Endothelial cell (in vitro differentiated cells): ENCODE results near the gene NUDT3. TPM values are rescaled to one million over a fixed set of nuclear protein-coding genes. Genes with fewer than 3 reads are reported as not detected.
A peak's percentile ranks its signal among the peaks of the same experiment; 100 is the strongest.
"Not testable (repeated sequence)": the region's sequence is repeated elsewhere in the genome, so short reads cannot be mapped to it uniquely, and the experiment has no call there.

Source experiments
- DNase-seq: peaks from one replicate; pipeline ENCODE4 v3.0.0; 2021; ENCODE audit warnings: low spot score
- H3K27ac Mint-ChIP-seq: one replicate; pipeline ENCODE4 v1.8.0; 2021; ENCODE audit warnings: mixed read lengths, inconsistent platforms; ENCODE audit not compliant: unreplicated experiment
- H3K27me3 Mint-ChIP-seq: one replicate; pipeline ENCODE4 v1.8.0; 2021; ENCODE audit warnings: mild to moderate bottlenecking, moderate library complexity, mixed read lengths, inconsistent platforms; ENCODE audit not compliant: unreplicated experiment
- H3K36me3 Mint-ChIP-seq: one replicate; pipeline ENCODE4 v1.8.0; 2021; ENCODE audit warnings: mild to moderate bottlenecking, low read depth, mixed read lengths, inconsistent platforms; ENCODE audit not compliant: unreplicated experiment
- H3K4me1 Mint-ChIP-seq: one replicate; pipeline ENCODE4 v1.8.0; 2021; ENCODE audit warnings: mild to moderate bottlenecking, mixed read lengths, inconsistent platforms; ENCODE audit not compliant: unreplicated experiment
- H3K4me3 Mint-ChIP-seq: one replicate; pipeline ENCODE4 v1.8.0; 2021; ENCODE audit warnings: mild to moderate bottlenecking, mixed read lengths, inconsistent platforms; ENCODE audit not compliant: unreplicated experiment
- H3K9me3 Mint-ChIP-seq: one replicate; pipeline ENCODE4 v1.8.0; 2021; ENCODE audit warnings: mixed read lengths, inconsistent platforms; ENCODE audit not compliant: unreplicated experiment
- total RNA-seq: library from RNA; stranded (reverse); fragmentation: NEBNext Ultra II Directional; extraction: Animal tissue kit (Norgen Biotek cat#: 25700); gene quantifications from one replicate; pipeline ENCODE4 v1.2.1, GENCODE V29; 2021; ENCODE audit not compliant: unreplicated experiment
- TF ChIP-seq, protein P1 (sequence below): fragments of 200-600 bp; sonication (generic); IDR thresholded peaks from one replicate; pipeline ENCODE4 v1.5.0; 2021; ENCODE audit warnings: antibody characterized with exemption; ENCODE audit not compliant: unreplicated experiment

NUDT3 gene
- total RNA-seq, 1 donor from 2014 or later, result 52.0 TPM

- H3K4me1 Mint-ChIP-seq, result peaks cover 2% of the 10 kb centered on the region
- no peak overlapping the region for H3K4me3 Mint-ChIP-seq
- peak overlapping the region; percentile 18 for H3K27ac Mint-ChIP-seq
- H3K36me3 Mint-ChIP-seq, result peaks cover 28% of the 10 kb centered on the region
- peak; percentile 9 for DNase-seq
- TF ChIP-seq, protein P1, sequence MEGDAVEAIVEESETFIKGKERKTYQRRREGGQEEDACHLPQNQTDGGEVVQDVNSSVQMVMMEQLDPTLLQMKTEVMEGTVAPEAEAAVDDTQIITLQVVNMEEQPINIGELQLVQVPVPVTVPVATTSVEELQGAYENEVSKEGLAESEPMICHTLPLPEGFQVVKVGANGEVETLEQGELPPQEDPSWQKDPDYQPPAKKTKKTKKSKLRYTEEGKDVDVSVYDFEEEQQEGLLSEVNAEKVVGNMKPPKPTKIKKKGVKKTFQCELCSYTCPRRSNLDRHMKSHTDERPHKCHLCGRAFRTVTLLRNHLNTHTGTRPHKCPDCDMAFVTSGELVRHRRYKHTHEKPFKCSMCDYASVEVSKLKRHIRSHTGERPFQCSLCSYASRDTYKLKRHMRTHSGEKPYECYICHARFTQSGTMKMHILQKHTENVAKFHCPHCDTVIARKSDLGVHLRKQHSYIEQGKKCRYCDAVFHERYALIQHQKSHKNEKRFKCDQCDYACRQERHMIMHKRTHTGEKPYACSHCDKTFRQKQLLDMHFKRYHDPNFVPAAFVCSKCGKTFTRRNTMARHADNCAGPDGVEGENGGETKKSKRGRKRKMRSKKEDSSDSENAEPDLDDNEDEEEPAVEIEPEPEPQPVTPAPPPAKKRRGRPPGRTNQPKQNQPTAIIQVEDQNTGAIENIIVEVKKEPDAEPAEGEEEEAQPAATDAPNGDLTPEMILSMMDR, result peak; percentile 27
- H3K9me3 Mint-ChIP-seq, result no peaks in the 10 kb centered on the region
- H3K27me3 Mint-ChIP-seq, result no peaks in the 10 kb centered on the region
These were observed 22.8 kb upstream of the NUDT3 start for GRCh38 chr6:34414999-34415858.

- DNase-seq, result no peak
- no peaks in the 10 kb centered on the region for H3K9me3 Mint-ChIP-seq
- TF ChIP-seq, protein P1, result no peak
- peaks cover 15% of the 10 kb centered on the region for H3K36me3 Mint-ChIP-seq
- peaks cover 2% of the 10 kb centered on the region for H3K4me1 Mint-ChIP-seq
- H3K27ac Mint-ChIP-seq, result no peak overlapping the region
- no peaks in the 10 kb centered on the region for H3K27me3 Mint-ChIP-seq
- H3K4me3 Mint-ChIP-seq, result peak overlapping the region; percentile 28
These were observed 20.3 kb upstream of the NUDT3 start for GRCh38 chr6:34412643-34413214.

DNA sequence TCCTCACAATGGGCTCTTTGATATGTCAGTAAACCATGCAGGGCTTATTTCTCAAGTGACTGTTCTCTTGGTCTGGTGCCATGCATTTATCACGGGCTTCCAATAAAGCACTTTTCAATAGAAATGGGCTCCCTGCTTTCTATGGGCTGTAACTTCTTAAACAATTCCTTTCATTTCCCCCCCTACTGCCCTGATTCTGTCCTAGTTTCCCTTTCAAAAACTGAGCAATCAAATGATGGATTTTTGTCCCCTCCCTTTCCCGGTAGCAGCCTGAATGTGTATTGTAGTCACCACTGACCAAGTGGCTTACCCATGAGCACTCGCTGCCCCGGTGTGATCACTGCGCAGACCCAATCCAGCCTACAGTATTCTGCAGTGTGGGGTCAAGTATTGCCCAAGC is 19.5 kb upstream of the NUDT3 start:
- H3K36me3 Mint-ChIP-seq, result peaks cover 9% of the 10 kb centered on the region
- H3K4me3 Mint-ChIP-seq, result no peak overlapping the region
- H3K9me3 Mint-ChIP-seq, result no peaks in the 10 kb centered on the region
- DNase-seq, result no peak
- TF ChIP-seq, protein P1, result no peak
- peaks cover 2% of the 10 kb centered on the region for H3K4me1 Mint-ChIP-seq
- no peaks in the 10 kb centered on the region for H3K27me3 Mint-ChIP-seq
- H3K27ac Mint-ChIP-seq, result no peak overlapping the region

GRCh38 chr6:34407915-34408314 is 15.4 kb upstream of the NUDT3 start:
- not testable (repeated sequence) for H3K36me3 Mint-ChIP-seq, H3K27me3 Mint-ChIP-seq, H3K27ac Mint-ChIP-seq, H3K9me3 Mint-ChIP-seq, H3K4me1 Mint-ChIP-seq, H3K4me3 Mint-ChIP-seq, DNase-seq

GRCh38 chr6:34396518-34396917 is 4.0 kb upstream of the NUDT3 start:
- Mint-ChIP-seq H3K27me3 (no peaks in the 10 kb centered on the region), H3K4me1 (peaks cover 7% of the 10 kb centered on the region), H3K36me3 (peaks cover 11% of the 10 kb centered on the region), H3K27ac (no peak overlapping the region), H3K9me3 (peaks cover 11% of the 10 kb centered on the region), H3K4me3 (peak overlapping the region; percentile 62)
- TF ChIP-seq, protein P1, result no peak
- DNase-seq, result no peak
